Measurements from ENCODE around the gene PIP4K2B. TPM values are rescaled to one million over a fixed set of nuclear protein-coding genes. Genes with fewer than 3 reads are reported as not detected.

Gene PIP4K2B
- total RNA-seq, 4 donors from 2014 or later = 29.3 to 72.0 (median 51.1) TPM

DNA sequence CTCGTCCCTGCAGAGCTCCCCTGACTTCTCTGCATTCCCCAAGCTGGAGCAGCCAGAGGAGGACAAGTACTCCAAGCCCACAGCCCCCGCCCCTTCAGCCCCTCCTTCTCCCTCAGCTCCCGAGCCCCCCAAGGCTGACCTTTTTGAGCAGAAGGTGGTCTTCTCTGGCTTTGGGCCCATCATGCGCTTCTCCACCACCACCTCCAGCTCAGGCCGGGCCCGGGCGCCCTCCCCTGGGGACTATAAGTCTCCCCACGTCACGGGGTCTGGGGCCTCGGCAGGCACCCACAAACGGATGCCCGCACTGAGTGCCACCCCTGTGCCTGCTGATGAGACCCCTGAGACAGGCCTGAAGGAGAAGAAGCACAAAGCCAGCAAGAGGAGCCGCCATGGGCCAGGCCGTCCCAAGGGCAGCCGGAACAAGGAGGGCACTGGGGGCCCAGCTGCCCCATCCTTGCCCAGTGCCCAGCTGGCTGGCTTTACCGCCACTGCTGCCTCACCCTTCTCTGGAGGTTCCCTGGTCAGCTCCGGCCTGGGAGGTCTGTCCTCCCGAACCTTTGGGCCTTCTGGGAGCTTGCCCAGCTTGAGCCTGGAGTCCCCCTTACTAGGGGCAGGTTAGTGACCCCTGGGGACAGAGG lies 82.9 kb downstream of the PIP4K2B start:
- TF ChIP-seq, protein P1, sequence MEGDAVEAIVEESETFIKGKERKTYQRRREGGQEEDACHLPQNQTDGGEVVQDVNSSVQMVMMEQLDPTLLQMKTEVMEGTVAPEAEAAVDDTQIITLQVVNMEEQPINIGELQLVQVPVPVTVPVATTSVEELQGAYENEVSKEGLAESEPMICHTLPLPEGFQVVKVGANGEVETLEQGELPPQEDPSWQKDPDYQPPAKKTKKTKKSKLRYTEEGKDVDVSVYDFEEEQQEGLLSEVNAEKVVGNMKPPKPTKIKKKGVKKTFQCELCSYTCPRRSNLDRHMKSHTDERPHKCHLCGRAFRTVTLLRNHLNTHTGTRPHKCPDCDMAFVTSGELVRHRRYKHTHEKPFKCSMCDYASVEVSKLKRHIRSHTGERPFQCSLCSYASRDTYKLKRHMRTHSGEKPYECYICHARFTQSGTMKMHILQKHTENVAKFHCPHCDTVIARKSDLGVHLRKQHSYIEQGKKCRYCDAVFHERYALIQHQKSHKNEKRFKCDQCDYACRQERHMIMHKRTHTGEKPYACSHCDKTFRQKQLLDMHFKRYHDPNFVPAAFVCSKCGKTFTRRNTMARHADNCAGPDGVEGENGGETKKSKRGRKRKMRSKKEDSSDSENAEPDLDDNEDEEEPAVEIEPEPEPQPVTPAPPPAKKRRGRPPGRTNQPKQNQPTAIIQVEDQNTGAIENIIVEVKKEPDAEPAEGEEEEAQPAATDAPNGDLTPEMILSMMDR (IDR thresholded peaks at IDR 0.05; ENCODE audit: low read depth) = no peak

Small RNA genes lying within 50 kb of the gene (small RNA-seq; reads per million reads assigned to genes)
- gene MIR4726 (not detected), gene MIR4727 (not detected), gene RNA5SP440 (1.8 reads per million, percentile 32 among the genes with 10 or more reads in this experiment), gene RNU6-866P (not detected)

Other genes with a start within 250 kb of the PIP4K2B start
- gene SRCIN1, start 193.6 kb downstream of the PIP4K2B start, total RNA-seq = 10 to 100 TPM in 1 of 4 donors, 1 to 10 TPM in 2, under 1 TPM in 1; 0.82 to 11.5 (median 4.0) TPM
- 1 to 10 TPM in 2 of 4 donors, under 1 TPM in 2; 0.34 to 2.8 (median 0.80) TPM for gene EPOP, start 124.6 kb downstream of the PIP4K2B start, total RNA-seq
- 10 to 100 TPM; 25.2 to 95.1 (median 37.1) TPM for gene MLLT6, start 94.3 kb downstream of the PIP4K2B start, total RNA-seq
- gene CISD3, start 69.2 kb downstream of the PIP4K2B start, total RNA-seq = 10 to 100 TPM; 11.0 to 19.7 (median 15.1) TPM
- gene PCGF2, start 51.2 kb downstream of the PIP4K2B start, total RNA-seq = 10 to 100 TPM in 1 of 4 donors, 1 to 10 TPM in 3; 4.1 to 10.7 (median 7.4) TPM
- 100 to 1,000 TPM in 3 of 4 donors, 10 to 100 TPM in 1; 78.4 to 216 (median 113) TPM for gene PSMB3, start 46.8 kb downstream of the PIP4K2B start, total RNA-seq
- gene CWC25, start 25.8 kb upstream of the PIP4K2B start, total RNA-seq = 10 to 100 TPM; 18.7 to 37.1 (median 25.7) TPM
- 1,000 to 10,000 TPM; 2,328 to 2,756 (median 2,634) TPM for gene RPL23, start 54.2 kb upstream of the PIP4K2B start, total RNA-seq
- 100 to 1,000 TPM; 106 to 150 (median 140) TPM for gene LASP1, start 70.5 kb upstream of the PIP4K2B start, total RNA-seq
- gene FBXO47, start 167.8 kb upstream of the PIP4K2B start, total RNA-seq = under 1 TPM in 1 of 4 donors, not detected in 3; 0.17 TPM

All from subcutaneous adipose tissue (tissue), 4 donors.